ENCODE data around the gene PRDM12.

- TF ChIP-seq GATA2 (IDR thresholded peaks at IDR 0.05; ENCODE audit: low read depth, low read length) (no peak), GATA3 (IDR thresholded peaks at IDR 0.05; ENCODE audit: low read depth, low read length) (no peak)
Measured at GRCh38 chr9:130694205-130694604, 29.8 kb downstream of the PRDM12 start.
